ENCODE results near the gene FNDC3A.

The FNDC3A gene

DNA sequence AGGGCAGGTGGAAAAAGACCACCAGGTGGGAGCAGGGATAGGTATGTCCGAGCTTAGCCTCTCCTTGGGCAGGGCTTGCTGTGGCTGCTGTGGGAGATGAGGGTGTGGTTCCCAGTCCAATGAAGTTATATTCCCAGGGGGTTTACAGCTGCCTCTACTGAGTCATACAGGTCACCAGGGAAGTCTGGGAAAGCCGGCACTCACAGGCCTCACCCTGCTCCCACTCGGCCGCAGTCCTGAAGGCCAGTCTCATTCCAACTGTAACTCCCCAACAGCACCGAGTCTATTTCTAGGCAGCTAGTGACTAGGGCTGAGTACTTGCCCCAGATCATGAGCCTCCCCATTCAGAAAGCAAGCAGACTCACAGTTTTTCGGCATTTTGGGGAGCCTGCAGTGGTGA, 77.1 kb downstream of the FNDC3A start:
- no peaks in the 10 kb centered on the region for H3K4me1 Mint-ChIP-seq
- no peak overlapping the region for H3K27ac Mint-ChIP-seq
- peaks cover 36% of the 10 kb centered on the region for H3K36me3 Mint-ChIP-seq (ENCODE audit: low read depth)
- TF ChIP-seq, protein P1, sequence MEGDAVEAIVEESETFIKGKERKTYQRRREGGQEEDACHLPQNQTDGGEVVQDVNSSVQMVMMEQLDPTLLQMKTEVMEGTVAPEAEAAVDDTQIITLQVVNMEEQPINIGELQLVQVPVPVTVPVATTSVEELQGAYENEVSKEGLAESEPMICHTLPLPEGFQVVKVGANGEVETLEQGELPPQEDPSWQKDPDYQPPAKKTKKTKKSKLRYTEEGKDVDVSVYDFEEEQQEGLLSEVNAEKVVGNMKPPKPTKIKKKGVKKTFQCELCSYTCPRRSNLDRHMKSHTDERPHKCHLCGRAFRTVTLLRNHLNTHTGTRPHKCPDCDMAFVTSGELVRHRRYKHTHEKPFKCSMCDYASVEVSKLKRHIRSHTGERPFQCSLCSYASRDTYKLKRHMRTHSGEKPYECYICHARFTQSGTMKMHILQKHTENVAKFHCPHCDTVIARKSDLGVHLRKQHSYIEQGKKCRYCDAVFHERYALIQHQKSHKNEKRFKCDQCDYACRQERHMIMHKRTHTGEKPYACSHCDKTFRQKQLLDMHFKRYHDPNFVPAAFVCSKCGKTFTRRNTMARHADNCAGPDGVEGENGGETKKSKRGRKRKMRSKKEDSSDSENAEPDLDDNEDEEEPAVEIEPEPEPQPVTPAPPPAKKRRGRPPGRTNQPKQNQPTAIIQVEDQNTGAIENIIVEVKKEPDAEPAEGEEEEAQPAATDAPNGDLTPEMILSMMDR (IDR thresholded peaks at IDR 0.05; ENCODE audit: unreplicated experiment in 3 of 3), result no peak
- no peak overlapping the region for H3K4me3 Mint-ChIP-seq
- no peaks in the 10 kb centered on the region for H3K27me3 Mint-ChIP-seq (ENCODE audit: low read depth)
- H3K9me3 Mint-ChIP-seq, result peaks cover 29% of the 10 kb centered on the region

DNA sequence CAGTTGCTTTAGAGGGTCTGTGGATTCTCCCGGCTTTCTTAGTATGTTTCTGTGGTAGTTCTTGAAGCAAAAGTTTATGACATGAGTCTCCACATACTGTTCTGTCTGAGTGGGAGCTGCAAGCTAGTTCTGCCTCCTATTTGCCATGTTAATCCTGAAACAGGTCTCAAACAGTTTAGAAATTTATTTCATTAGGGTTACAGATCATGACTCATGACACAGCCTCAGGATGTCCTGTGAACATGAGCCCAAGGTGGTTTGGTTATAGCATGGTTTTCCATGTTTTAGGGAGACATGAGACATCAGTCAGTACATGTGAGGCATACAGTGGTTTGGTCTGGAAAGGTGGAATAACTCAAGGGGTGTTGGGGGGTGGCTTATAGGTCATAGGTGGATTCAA, 77.5 kb downstream of the FNDC3A start:
- TF ChIP-seq, protein P1 (IDR thresholded peaks at IDR 0.05; ENCODE audit: unreplicated experiment in 3 of 3), result no peak
- Mint-ChIP-seq H3K4me1 (no peaks in the 10 kb centered on the region), H3K9me3 (peaks cover 29% of the 10 kb centered on the region), H3K36me3 (ENCODE audit: low read depth) (peaks cover 36% of the 10 kb centered on the region), H3K27me3 (ENCODE audit: low read depth) (no peaks in the 10 kb centered on the region), H3K27ac (no peak overlapping the region), H3K4me3 (no peak overlapping the region)

DNA sequence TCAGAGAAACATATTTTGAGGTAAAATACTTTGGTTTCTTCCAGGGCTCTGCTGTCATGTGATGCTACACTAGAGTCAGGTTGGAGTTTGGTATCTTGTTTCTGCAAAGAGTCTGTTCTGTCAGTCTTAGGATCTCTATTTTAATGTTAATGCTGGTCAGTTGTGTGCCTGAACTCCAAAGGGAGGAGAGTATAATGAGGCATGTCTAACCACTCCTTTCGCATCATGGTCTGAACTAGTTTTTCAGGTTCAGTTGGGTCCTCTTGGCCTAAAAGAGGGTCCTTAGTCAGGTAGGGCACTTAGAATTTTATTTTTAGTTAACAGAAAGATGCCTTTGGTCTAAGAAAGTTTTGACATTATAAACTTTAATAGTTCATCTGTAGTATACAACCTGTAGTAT, 78.2 kb downstream of the FNDC3A start:
- peaks cover 36% of the 10 kb centered on the region for H3K36me3 Mint-ChIP-seq (ENCODE audit: low read depth)
- no peak overlapping the region for H3K4me3 Mint-ChIP-seq
- H3K9me3 Mint-ChIP-seq, result peaks cover 23% of the 10 kb centered on the region
- no peaks in the 10 kb centered on the region for H3K4me1 Mint-ChIP-seq
- TF ChIP-seq, protein P1 (IDR thresholded peaks at IDR 0.05; ENCODE audit: unreplicated experiment in 3 of 3), result no peak
- no peaks in the 10 kb centered on the region for H3K27me3 Mint-ChIP-seq (ENCODE audit: low read depth)
- H3K27ac Mint-ChIP-seq, result no peak overlapping the region

DNA sequence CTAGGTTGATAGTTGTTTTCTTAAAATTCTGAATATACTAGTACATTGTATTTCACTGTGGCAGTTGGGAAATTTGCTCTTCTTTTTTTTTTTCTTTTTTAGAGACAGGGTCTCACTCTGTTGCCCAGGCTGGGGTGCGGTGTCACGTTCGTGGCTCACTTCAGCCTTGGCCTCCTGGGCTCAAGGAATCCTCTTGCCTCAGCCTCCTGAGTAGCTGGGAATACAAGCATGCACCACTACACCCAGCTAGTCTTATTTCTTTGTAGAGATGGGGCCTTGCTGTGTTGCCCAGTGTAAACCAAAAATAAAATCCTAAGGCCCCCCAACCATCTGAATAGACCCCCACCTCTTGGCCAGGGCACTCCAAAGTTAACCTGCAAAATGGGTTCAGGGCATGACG, 79.3 kb downstream of the FNDC3A start:
- peaks cover 18% of the 10 kb centered on the region for H3K9me3 Mint-ChIP-seq
- H3K36me3 Mint-ChIP-seq (ENCODE audit: low read depth), result peaks cover 32% of the 10 kb centered on the region
- no peaks in the 10 kb centered on the region for H3K4me1 Mint-ChIP-seq

DNA sequence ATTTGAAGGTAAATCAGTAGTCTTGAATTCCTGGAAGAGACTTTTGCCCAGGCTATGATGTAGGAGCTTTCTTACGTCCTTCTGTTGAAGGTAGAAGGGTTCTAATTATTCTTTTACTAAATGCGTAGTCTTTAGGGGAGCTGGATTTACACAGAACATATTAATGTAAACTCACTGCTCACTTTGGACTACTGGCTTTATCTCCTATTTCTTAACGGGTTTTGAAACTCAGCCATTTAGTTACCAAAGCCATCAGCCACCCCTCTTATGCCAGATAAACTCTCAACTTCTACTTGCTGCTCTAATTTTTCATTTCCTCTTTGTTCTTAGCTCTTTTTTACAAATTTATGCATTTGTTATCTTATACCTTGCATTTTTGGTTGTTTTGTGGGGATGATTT, 81.5 kb downstream of the FNDC3A start:
- peaks cover under 1% of the 10 kb centered on the region for H3K9me3 Mint-ChIP-seq

More for the DNA sequence above, 79.3 kb downstream of the FNDC3A start:
- TF ChIP-seq, protein P1 (IDR thresholded peaks at IDR 0.05; ENCODE audit: unreplicated experiment in 3 of 3), result no peak
- H3K27me3 Mint-ChIP-seq (ENCODE audit: low read depth), result no peaks in the 10 kb centered on the region
- H3K4me3 Mint-ChIP-seq, result no peak overlapping the region
- no peak overlapping the region for H3K27ac Mint-ChIP-seq

DNA sequence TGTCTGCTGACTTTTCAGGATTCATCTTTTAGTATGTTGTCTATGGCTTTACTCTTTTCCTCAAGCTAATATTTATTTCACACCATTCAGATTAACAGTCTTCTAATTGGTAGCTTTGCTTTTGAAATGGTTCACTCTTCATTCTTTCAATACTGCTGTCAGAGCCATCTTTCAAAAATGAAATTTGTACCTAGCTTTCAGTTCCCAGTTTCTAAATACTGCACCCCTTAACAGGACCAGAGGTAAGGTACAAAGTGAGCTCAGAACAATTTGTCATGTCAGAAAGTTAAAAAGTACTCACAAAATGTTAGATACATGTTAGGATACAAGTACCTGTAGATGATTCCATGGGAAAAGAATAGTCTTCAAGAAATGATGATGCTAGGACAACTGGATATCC, 83.0 kb downstream of the FNDC3A start:
- H3K4me1 Mint-ChIP-seq, result no peaks in the 10 kb centered on the region
- H3K4me3 Mint-ChIP-seq, result no peak overlapping the region
- H3K27me3 Mint-ChIP-seq (ENCODE audit: low read depth), result no peaks in the 10 kb centered on the region
- TF ChIP-seq, protein P1 (IDR thresholded peaks at IDR 0.05; ENCODE audit: unreplicated experiment in 3 of 3), result no peak
- no peak overlapping the region for H3K27ac Mint-ChIP-seq
- peaks cover 11% of the 10 kb centered on the region for H3K36me3 Mint-ChIP-seq (ENCODE audit: low read depth)
- no peaks in the 10 kb centered on the region for H3K9me3 Mint-ChIP-seq

More for the DNA sequence above, 81.5 kb downstream of the FNDC3A start:
- H3K36me3 Mint-ChIP-seq (ENCODE audit: low read depth), result peaks cover 15% of the 10 kb centered on the region
- H3K4me3 Mint-ChIP-seq, result no peak overlapping the region
- H3K27me3 Mint-ChIP-seq (ENCODE audit: low read depth), result no peaks in the 10 kb centered on the region
- TF ChIP-seq, protein P1 (IDR thresholded peaks at IDR 0.05; ENCODE audit: unreplicated experiment in 3 of 3), result no peak
- no peak overlapping the region for H3K27ac Mint-ChIP-seq
- H3K4me1 Mint-ChIP-seq, result no peaks in the 10 kb centered on the region
